HepG2 (cell line): ENCODE results near the gene CEP57L1. TPM values are rescaled to one million over a fixed set of nuclear protein-coding genes. Genes with fewer than 3 reads are reported as not detected.
A peak's percentile ranks its signal among the peaks of the same experiment; 100 is the strongest.

Source experiments
- ARNT ChIP-seq: fragments of 450-650 bp; IDR thresholded peaks from 2 replicates; pipeline ENCODE4 v1.6.1; 2017
- ELF3 ChIP-seq: IDR thresholded peaks from 2 replicates; pipeline ENCODE4 v1.6.1; 2016; ENCODE audit warnings: missing genetic modification reagents, missing compliant biosample characterization
- HNF4A ChIP-seq: sonication (generic); formaldehyde crosslinking; IDR thresholded peaks from 2 replicates; pipeline ENCODE4 v1.4.0; 2020; ENCODE audit warnings: missing genetic modification reagents
- JDP2 ChIP-seq: sonication (generic); formaldehyde crosslinking; IDR thresholded peaks from 2 replicates; pipeline ENCODE4 v1.8.1; 2022; ENCODE audit warnings: missing genetic modification reagents, borderline replicate concordance
- MED1 ChIP-seq: sonication (generic); formaldehyde crosslinking; IDR thresholded peaks from 2 replicates; pipeline ENCODE4 v1.4.0; 2020; ENCODE audit warnings: missing genetic modification reagents
- PAF1 ChIP-seq: IDR thresholded peaks from 2 replicates; pipeline ENCODE4 v1.6.1; 2016; ENCODE audit warnings: missing genetic modification reagents, missing compliant biosample characterization
- RARA ChIP-seq: IDR thresholded peaks from 2 replicates; pipeline ENCODE4 v1.6.1; 2016; ENCODE audit warnings: missing genetic modification reagents, missing compliant biosample characterization
- SAFB2 ChIP-seq: sonication (generic); formaldehyde crosslinking; IDR thresholded peaks from 2 replicates; pipeline ENCODE4 v1.5.1; 2020; ENCODE audit warnings: missing genetic modification reagents, low read depth, mild to moderate bottlenecking, borderline replicate concordance
- TBX3 ChIP-seq: fragments of 450-650 bp; IDR thresholded peaks from 2 replicates; pipeline ENCODE4 v1.6.1; 2017; ENCODE audit warnings: antibody characterized with exemption, mild to moderate bottlenecking, inconsistent platforms, borderline replicate concordance
- ZFAT ChIP-seq: sonication (generic); formaldehyde crosslinking; conservative IDR thresholded peaks from 2 replicates; pipeline ENCODE4 v1.8.1; 2023; ENCODE audit warnings: missing genetic modification reagents, inconsistent platforms
- ZKSCAN5 ChIP-seq: sonication (generic); formaldehyde crosslinking; IDR thresholded peaks from 2 replicates; pipeline ENCODE4 v1.5.1; 2020; ENCODE audit warnings: mild to moderate bottlenecking, missing genetic modification reagents
- ZMAT3 ChIP-seq: sonication (generic); formaldehyde crosslinking; conservative IDR thresholded peaks from 2 replicates; pipeline ENCODE4 v1.7.0; 2021; ENCODE audit warnings: missing genetic modification reagents
- ZNF713 ChIP-seq: sonication (generic); formaldehyde crosslinking; IDR thresholded peaks from 2 replicates; pipeline ENCODE4 v1.4.0; 2020; ENCODE audit warnings: mild to moderate bottlenecking, missing genetic modification reagents
- polyA plus RNA-seq, 8 experiments: library from polyadenylated mRNA; depleted of rRNA in 3 of 8; stranded (reverse) in 7 of 8; unstranded in 1 of 8; fragments of >200 nt; fragmentation: Illumina TruSeq in 4 of 8; extraction: Trizol in 4 of 8; gene quantifications; 2 replicates each; pipeline versions ENCODE4 v1.2.1 to v1.2.3, GENCODE V29; 2011 to 2016; ENCODE audit warnings: low read depth in 4 of 8, missing spikeins in 1 of 8, mixed read lengths in 1 of 8; ENCODE audit not compliant: insufficient read depth in 1 of 8
- total RNA-seq, 5 experiments: library from RNA; depleted of rRNA; stranded (reverse); fragments of >200 nt; fragmentation: Illumina TruSeq; extraction: Trizol; gene quantifications; 2 replicates each; pipeline ENCODE4 v1.2.3, GENCODE V29; 2016; ENCODE audit warnings: low read depth in 1 of 5
- TF ChIP-seq, protein P1 (sequence below): sonication (generic); formaldehyde crosslinking; IDR thresholded peaks from 2 replicates; pipeline ENCODE4 v1.4.0; 2020; ENCODE audit warnings: missing genetic modification reagents, borderline replicate concordance
- TF ChIP-seq, protein P2 (sequence below): sonication (generic); formaldehyde crosslinking; IDR thresholded peaks from 2 replicates; pipeline ENCODE4 v1.4.0; 2020; ENCODE audit warnings: mild to moderate bottlenecking, missing genetic modification reagents
- TF ChIP-seq, protein P3 (sequence below): sonication (generic); formaldehyde crosslinking; IDR thresholded peaks from 2 replicates; pipeline ENCODE4 v1.4.0; 2020; ENCODE audit warnings: missing genetic modification reagents, borderline replicate concordance
- TF ChIP-seq, protein P4 (sequence below): fragments of 450-650 bp; IDR thresholded peaks from 2 replicates; pipeline ENCODE4 v1.6.1; 2016
- TF ChIP-seq, protein P5 (sequence below): sonication (generic); formaldehyde crosslinking; IDR thresholded peaks from 2 replicates; pipeline ENCODE4 v1.8.0; 2022; ENCODE audit warnings: missing genetic modification reagents, mild to moderate bottlenecking, moderate library complexity, borderline replicate concordance

Gene CEP57L1
- total and polyA plus RNA-seq, 2 of the 13 experiments (the other 11 are each of a cell fraction or from before 2014, with no cell fraction given), result 7.7 to 15.5 TPM

DNA sequence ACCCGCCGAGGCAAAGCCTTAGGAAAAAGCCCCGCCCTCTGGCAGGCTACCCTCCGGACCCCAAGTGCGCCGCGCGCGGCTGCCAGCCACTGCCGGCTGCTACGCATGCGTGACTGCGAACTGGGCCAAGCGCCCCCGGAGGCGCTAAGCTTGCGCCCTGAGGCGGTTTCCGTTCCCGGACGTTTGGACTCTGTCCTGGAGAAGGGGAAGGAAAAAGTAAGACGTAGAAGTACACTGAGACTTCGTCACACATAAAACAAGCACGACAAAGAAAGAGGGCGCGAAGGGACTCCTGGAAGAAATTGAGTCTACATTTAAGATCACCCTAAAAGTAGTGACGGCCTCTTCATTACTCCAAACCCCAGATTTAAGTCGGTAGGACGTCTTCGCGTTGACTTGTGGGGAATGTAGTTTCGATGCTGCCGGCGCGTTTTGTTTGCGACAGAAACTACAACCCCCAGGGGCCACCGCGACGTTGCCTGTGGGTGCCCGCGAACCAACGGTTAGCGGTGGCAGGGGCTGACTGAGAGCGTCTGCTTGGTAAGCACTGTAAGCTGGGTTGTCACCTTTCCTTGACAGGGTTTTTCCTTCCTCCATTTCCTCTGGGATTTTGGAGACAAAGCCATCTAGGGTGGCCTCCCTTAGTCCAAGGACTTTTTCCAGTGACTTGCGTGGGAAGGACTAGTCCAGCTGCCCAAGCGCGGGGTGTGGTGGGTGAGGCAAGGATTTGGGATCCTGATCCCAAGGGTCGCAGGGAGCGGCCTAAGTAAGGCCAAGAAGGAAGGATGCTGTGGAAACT is at the start of gene CEP57L1 (continued):
- TF ChIP-seq, protein P1, sequence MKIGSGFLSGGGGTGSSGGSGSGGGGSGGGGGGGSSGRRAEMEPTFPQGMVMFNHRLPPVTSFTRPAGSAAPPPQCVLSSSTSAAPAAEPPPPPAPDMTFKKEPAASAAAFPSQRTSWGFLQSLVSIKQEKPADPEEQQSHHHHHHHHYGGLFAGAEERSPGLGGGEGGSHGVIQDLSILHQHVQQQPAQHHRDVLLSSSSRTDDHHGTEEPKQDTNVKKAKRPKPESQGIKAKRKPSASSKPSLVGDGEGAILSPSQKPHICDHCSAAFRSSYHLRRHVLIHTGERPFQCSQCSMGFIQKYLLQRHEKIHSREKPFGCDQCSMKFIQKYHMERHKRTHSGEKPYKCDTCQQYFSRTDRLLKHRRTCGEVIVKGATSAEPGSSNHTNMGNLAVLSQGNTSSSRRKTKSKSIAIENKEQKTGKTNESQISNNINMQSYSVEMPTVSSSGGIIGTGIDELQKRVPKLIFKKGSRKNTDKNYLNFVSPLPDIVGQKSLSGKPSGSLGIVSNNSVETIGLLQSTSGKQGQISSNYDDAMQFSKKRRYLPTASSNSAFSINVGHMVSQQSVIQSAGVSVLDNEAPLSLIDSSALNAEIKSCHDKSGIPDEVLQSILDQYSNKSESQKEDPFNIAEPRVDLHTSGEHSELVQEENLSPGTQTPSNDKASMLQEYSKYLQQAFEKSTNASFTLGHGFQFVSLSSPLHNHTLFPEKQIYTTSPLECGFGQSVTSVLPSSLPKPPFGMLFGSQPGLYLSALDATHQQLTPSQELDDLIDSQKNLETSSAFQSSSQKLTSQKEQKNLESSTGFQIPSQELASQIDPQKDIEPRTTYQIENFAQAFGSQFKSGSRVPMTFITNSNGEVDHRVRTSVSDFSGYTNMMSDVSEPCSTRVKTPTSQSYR, result no peak
- TF ChIP-seq SAFB2 (CRISPR knock-in tag) (no peak), ELF3 (CRISPR knock-in tag) (peak; percentile 56; the same call in 1 of the 2 replicates), HNF4A (CRISPR knock-in tag) (no peak), ZFAT (CRISPR knock-in tag) (no peak), RARA (no peak), JDP2 (CRISPR knock-in tag) (no peak), PAF1 (CRISPR knock-in tag) (no peak), ARNT (no peak), ZMAT3 (CRISPR knock-in tag) (no peak; the same call in 1 of the 2 replicates), TBX3 (no peak), MED1 (no peak; the same call in 1 of the 2 replicates), ZNF713 (CRISPR knock-in tag) (no peak), ZKSCAN5 (CRISPR knock-in tag) (no peak)
- TF ChIP-seq, protein P2, sequence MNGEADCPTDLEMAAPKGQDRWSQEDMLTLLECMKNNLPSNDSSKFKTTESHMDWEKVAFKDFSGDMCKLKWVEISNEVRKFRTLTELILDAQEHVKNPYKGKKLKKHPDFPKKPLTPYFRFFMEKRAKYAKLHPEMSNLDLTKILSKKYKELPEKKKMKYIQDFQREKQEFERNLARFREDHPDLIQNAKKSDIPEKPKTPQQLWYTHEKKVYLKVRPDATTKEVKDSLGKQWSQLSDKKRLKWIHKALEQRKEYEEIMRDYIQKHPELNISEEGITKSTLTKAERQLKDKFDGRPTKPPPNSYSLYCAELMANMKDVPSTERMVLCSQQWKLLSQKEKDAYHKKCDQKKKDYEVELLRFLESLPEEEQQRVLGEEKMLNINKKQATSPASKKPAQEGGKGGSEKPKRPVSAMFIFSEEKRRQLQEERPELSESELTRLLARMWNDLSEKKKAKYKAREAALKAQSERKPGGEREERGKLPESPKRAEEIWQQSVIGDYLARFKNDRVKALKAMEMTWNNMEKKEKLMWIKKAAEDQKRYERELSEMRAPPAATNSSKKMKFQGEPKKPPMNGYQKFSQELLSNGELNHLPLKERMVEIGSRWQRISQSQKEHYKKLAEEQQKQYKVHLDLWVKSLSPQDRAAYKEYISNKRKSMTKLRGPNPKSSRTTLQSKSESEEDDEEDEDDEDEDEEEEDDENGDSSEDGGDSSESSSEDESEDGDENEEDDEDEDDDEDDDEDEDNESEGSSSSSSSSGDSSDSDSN (CRISPR knock-in tag), result no peak; the same call in none of the 2 replicates
- TF ChIP-seq, protein P3, sequence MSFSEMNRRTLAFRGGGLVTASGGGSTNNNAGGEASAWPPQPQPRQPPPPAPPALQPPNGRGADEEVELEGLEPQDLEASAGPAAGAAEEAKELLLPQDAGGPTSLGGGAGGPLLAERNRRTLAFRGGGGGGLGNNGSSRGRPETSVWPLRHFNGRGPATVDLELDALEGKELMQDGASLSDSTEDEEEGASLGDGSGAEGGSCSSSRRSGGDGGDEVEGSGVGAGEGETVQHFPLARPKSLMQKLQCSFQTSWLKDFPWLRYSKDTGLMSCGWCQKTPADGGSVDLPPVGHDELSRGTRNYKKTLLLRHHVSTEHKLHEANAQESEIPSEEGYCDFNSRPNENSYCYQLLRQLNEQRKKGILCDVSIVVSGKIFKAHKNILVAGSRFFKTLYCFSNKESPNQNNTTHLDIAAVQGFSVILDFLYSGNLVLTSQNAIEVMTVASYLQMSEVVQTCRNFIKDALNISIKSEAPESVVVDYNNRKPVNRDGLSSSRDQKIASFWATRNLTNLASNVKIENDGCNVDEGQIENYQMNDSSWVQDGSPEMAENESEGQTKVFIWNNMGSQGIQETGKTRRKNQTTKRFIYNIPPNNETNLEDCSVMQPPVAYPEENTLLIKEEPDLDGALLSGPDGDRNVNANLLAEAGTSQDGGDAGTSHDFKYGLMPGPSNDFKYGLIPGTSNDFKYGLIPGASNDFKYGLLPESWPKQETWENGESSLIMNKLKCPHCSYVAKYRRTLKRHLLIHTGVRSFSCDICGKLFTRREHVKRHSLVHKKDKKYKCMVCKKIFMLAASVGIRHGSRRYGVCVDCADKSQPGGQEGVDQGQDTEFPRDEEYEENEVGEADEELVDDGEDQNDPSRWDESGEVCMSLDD, result peak; percentile 54; the same call in 1 of the 2 replicates
- TF ChIP-seq, protein P4, sequence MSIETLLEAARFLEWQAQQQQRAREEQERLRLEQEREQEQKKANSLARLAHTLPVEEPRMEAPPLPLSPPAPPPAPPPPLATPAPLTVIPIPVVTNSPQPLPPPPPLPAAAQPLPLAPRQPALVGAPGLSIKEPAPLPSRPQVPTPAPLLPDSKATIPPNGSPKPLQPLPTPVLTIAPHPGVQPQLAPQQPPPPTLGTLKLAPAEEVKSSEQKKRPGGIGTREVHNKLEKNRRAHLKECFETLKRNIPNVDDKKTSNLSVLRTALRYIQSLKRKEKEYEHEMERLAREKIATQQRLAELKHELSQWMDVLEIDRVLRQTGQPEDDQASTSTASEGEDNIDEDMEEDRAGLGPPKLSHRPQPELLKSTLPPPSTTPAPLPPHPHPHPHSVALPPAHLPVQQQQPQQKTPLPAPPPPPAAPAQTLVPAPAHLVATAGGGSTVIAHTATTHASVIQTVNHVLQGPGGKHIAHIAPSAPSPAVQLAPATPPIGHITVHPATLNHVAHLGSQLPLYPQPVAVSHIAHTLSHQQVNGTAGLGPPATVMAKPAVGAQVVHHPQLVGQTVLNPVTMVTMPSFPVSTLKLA, result no peak; the same call in 1 of the 2 replicates
- TF ChIP-seq, protein P5, sequence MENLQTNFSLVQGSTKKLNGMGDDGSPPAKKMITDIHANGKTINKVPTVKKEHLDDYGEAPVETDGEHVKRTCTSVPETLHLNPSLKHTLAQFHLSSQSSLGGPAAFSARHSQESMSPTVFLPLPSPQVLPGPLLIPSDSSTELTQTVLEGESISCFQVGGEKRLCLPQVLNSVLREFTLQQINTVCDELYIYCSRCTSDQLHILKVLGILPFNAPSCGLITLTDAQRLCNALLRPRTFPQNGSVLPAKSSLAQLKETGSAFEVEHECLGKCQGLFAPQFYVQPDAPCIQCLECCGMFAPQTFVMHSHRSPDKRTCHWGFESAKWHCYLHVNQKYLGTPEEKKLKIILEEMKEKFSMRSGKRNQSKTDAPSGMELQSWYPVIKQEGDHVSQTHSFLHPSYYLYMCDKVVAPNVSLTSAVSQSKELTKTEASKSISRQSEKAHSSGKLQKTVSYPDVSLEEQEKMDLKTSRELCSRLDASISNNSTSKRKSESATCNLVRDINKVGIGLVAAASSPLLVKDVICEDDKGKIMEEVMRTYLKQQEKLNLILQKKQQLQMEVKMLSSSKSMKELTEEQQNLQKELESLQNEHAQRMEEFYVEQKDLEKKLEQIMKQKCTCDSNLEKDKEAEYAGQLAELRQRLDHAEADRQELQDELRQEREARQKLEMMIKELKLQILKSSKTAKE (CRISPR knock-in tag), result no peak
